Central memory CD4-positive, alpha-beta T cell (primary cell): ENCODE data around the gene ZBP1.
"Not testable (repeated sequence)": the region's sequence is repeated elsewhere in the genome, so short reads cannot be mapped to it uniquely, and the experiment has no call there.

ENCODE experiments used
- DNase-seq: peaks from one replicate; pipeline ENCODE4 v3.0.0; 2022

ZBP1 gene

DNA sequence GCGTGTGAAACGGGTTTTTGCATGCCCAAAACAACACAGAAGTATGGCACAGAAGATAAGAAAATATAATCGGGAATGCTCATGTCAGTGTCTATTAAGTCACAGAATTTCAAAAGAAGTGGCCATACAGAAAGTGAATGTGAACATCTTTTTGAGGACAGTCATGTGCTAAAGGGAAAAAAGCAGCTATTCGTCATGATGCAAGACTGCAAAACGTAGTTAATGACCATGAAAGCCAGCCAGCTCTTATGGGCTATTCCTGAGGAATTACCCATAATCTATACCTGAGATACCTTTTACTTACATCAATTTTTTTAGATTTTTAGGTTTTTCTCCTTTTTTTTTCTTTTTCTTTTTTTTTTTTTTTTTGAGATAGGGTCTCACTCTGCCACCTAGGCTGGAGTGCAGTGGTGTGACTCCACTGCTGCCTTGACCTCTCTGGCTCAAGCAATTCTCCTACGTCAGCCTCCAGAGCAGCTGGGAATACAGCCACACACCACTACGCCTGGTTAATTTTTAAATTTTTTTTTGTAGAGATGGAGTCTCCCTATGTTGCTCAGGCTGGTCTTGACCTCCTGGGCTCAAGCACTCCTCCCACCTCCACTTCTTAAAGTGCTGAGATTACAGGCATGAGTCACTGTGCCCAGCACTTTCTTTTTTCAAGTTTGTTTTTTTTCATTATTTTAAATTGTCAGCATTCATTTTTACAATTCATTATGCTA is 18.1 kb upstream of the ZBP1 start:
- no peak for DNase-seq

DNA sequence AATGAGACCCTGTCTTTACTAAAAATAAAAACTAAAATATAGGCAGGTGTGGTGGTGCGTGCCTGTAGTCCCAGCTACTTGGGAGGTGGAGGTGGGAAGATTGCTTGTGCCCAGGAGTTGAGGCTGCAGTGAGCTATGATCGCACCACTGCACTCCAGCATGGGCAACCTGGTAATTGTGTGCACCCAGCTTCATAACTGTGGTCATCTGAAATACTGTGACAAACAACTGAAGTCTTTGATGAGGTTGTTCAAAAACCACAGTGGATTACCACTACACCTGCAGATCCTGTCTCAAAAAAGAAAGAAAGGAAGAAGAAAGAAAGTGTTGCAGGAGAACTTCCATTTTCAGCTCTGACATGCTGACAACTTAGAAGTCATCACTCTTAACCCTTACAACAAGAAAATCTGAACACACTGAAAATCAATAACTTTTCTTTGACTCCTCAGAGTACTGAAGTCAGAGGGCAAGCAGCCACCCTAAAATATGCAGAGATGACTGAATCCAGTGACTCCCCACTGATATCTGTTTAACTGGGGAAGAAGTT is 13.8 kb upstream of the ZBP1 start:
- DNase-seq: peak; percentile 67

DNA sequence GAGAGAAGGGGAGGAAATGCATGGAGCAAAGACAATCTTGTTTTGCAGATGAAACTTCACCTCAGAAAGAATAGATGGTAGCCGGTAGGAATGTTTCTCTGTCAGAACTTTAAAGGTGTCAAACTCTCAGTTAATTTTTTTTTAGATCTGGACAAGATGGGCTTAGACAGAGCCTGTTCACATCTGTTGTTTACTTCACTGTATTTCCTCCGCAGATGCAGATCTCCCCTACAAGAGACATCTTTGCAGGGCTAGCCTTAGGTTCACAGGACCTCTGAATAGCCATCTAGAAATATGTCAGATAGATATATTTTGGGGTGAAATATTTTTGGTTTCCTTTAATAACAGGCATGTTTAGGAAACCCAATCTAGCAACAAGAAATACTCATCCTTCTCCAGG is 12.1 kb upstream of the ZBP1 start:
- no peak for DNase-seq

- DNase-seq: no peak
These were observed 9.8 kb upstream of the ZBP1 start for GRCh38 chr20:57630061-57630460.

DNA sequence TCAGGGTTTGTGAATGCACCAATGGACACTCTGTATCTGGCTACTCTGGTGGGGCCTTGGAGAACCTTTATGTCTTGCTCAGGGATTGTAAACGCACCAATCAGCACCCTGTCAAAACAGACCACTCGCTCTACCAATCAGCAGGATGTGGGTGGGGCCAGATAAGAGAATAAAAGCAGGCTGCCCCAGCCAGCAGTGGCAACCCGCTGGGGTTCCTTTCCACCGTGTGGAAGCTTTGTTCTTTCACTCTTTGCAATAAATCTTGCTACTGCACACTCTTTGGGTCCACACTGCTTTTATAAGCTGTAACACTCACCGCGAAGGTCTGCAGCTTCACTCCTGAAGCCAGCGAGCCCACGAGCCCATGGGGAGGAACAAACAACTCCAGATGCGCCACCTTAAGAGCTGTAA is 9.3 kb upstream of the ZBP1 start:
- DNase-seq: peak; percentile 12

GRCh38 chr20:57628962-57629308 is 8.7 kb upstream of the ZBP1 start:
- not testable (repeated sequence) for DNase-seq

- peak; percentile 68 for DNase-seq
These were observed 8.1 kb upstream of the ZBP1 start for GRCh38 chr20:57628047-57628961.

GRCh38 chr20:57627339-57627738 is 7.1 kb upstream of the ZBP1 start:
- DNase-seq: no peak

DNA sequence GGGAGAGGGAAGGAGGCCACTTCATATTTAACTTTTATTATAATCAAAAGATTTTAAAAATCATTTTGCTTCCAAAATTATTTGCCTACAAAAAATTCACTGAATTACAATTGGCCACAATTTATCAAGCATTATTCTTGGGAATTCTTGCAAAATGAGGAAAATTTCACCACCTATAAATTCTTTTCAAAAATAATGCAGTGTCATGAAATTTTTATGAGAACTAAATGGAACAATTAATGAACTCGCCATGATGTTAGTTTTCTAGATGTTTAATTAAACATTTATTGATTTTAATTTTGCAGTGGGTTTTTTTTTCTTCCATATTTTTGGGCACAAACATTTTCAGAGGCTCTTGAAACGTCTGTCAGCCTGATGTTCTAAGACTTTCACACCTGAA is 5.8 kb upstream of the ZBP1 start:
- no peak for DNase-seq

DNA sequence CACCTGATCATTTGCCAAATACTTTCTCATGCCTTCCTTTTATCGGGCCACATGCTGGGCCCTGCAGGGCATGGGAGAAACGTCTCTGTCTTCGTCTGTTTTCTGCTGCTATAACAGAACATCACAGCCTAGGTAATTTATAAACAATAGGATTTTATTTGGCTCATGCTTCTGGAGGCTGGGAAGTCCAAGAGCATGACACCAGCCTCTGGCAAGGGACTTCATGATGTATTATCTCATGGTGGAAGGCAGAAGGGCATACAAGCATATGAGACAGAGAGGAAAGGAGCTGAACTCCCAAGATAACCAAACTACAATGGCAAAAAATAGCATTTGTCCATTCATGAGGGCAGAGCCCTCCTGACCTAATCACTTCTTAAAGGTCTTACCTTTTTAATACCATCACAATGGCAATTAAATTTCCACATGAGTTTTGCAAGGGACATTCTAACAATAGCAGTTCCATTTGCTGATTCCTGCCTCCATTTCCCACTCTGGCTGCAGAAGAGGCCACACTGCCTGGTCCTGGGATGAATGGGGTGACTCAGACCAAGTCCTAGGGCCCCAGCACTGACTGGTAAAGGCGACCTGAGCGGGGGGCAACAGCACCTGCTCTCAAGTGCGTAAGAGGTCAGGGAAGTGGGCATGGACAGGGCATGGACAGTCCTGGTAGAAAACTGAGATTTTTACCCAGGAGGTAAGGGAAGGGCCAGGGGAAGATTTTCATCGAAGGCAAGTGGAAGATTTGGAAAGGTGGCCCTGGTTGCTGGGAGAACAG is 5.1 kb upstream of the ZBP1 start:
- no peak for DNase-seq

DNA sequence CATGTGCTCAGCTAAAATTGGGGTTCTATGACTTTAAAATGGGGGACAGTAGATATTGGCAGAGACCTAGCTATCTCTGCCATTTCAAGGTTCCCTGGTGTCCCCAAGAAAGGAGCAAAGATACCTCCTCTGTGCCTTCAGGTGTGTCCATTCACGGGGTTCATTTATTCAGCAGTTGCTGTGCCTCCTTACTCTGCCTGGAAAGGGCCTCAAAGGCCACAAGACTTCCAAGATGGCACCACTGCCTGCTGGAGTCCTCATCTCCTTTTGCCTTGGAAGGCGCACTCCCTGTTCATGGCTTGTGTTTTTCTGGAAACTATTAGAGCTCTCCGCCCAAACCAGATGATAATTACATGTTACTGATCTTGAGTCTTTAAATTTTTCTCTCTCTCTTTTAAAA is 3.9 kb upstream of the ZBP1 start:
- DNase-seq: no peak

DNA sequence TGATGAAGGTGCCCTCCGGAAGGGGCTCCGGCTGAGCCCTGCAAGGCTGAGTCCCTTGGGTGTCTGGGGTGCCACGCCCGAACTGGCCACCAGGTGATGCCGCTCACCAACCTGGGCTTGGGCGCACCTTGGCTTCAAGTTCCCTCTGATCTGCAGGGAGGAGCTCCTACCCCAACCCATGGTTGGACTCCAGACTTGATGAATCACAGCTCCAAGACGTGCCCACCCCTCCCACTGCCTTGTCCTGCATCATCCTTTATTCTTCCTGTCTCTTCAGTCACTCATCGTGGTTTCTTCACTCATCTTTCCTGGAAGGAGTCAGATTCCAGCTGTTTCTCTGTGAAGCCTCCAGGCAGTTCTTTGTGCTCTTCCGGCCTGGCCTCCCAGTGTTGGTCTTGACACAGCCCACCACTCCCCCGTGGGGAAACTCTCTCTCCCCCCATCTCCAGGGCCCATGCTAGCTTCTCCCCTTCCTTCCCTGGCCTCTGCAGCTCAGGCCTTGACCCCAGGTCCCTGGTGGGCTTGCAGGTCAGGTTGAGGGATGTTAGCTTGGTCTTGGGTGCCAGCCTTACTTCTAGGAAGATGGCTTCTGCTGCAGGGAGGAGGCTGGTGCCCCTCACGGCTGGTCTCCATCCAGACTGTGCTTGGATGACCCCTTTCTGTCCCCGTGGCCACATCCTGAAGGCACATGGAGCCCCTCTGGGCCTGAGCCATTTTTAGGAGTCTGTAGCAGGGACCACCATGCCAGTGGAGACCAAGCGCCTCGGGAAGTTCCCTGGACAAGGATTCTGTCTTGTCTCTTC is 2.6 kb upstream of the ZBP1 start:
- peak; percentile 58 for DNase-seq

- DNase-seq: no peak
These were observed 2.0 kb upstream of the ZBP1 start for GRCh38 chr20:57622201-57622570.

DNA sequence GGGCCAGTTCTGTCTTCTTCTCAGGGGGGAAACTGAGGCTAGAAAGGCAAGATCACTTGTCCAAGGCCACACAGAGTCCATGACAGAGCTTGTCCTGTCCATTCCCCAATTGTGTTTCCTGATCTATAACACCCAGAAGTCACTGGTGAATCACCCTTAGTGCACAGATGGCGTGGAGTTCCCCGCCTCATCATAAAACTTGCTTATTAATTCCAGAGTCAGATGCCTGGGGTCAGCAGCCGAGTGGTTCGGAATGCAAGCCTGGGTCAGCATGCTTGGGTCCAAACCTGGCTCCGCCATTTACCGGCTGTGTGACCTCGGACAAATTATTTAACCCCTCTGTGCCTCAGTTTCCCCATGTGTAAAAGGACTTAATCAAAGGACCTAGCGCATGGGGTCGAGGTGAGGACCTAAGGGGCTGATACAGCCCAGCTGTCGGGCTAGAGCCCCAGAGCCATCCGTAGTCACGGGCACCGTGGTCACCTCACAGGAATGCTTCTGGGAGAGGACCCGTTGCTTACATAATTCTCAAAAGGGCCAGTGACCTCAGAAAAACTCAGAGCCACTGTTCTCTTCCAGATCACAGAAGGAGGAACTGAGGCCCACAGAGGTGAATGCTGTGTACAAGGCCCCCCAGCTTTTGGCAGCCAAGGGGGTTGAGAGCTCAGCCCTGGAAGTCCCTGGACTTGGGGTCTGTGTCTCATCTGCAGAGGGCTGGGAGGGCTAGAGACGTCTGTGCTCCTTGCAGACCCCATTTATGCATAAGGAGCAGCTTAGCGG is 1.4 kb upstream of the ZBP1 start:
- no peak for DNase-seq

GRCh38 chr20:57620999-57621398 is 773 bp upstream of the ZBP1 start:
- DNase-seq: peak; percentile 16

- peak; percentile 82 for DNase-seq
These were observed 985 bp downstream of the ZBP1 start for GRCh38 chr20:57619051-57619831.

GRCh38 chr20:57618764-57619050 is 1.5 kb downstream of the ZBP1 start:
- DNase-seq: no peak

DNA sequence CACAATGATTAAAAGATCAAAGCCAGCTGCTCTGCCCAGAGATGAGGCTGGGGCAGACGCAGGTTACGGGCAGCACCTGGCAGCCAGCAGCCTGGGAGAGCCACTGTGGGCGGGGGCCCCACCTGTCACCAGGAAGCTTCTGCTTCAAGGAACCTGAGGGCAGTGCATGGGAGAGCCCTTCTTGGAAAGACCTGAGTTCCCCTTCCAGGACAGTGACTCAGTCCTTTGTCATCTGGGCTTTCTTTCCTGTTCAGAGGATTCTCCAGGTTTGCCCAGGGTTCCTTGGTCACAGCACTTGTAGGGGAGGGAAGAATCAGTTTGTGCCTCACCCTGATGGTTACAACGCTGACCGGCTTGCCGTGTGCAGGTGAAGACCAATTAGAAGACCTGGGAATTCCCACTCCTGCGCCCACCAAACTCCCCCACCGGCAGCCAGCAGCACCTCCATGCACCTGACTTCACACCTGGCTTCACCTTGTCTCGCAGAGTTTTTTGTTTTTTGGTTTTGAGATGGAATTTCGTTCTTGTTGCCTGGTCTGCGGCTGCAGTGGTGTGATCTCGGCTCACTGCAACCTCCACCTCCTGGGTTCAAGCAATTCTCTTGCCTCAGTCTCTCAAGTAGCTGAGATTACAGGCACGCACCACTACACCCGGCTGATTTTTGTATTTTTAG is 2.0 kb downstream of the ZBP1 start:
- no peak for DNase-seq

GRCh38 chr20:57617079-57617795 is 3.0 kb downstream of the ZBP1 start:
- DNase-seq: no peak
